Peyer's patch (tissue), 4 donors: ENCODE results near the gene ZNF101.

Source experiments
- CTCF ChIP-seq, 6 experiments: fragments of 450-650 bp in 4 of 6; fragments of 200-600 bp in 2 of 6; sonication (generic) in 1 of 6; IDR thresholded peaks; one replicate each; pipeline ENCODE4 v1.5.1; 2017 to 2019; ENCODE audit warnings: antibody characterized with exemption in 6 of 6, mild to moderate bottlenecking in 3 of 6, moderate library complexity in 1 of 6
- POLR2A ChIP-seq, 2 donors: fragments of 450-650 bp; IDR thresholded peaks; one replicate each; pipeline ENCODE4 v1.5.1; 2017; ENCODE audit warnings: antibody characterized with exemption in 2 of 2, mild to moderate bottlenecking in 2 of 2, moderate library complexity in 2 of 2

DNA sequence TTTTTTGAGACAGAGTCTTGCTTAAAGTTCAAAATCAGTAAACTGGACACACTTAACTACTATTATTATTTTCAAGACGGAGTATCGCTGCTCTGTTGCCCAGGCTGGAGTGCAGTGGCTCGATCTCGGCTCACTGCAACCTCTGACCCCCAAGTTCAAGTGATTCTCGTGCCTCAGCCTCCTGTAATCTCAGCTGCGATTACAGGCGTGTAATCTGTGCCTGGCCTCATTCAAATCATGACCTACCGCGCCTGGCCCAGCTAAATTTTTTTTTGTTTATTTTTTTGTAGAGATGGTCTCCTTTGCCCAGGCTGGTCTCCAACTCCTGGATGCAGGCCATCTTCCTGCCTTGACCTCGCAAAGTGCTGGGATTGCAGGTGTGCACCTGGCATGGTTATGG lies 23.0 kb downstream of the ZNF101 start:
- TF ChIP-seq CTCF (IDR thresholded peaks at IDR 0.05) (no peak), POLR2A (IDR thresholded peaks at IDR 0.05) (no peak)
